HG02798 (cell line): ENCODE results near the gene FAM217A.
A peak's percentile ranks its signal among the peaks of the same experiment; 100 is the strongest.

Source experiments
- ATAC-seq: cut with Tn5 transposase; IDR thresholded peaks from one replicate; pipeline ENCODE4 v1.9.1; 2021; ENCODE audit warnings: mild to moderate bottlenecking; ENCODE audit not compliant: unreplicated experiment, poor library complexity

The FAM217A gene

DNA sequence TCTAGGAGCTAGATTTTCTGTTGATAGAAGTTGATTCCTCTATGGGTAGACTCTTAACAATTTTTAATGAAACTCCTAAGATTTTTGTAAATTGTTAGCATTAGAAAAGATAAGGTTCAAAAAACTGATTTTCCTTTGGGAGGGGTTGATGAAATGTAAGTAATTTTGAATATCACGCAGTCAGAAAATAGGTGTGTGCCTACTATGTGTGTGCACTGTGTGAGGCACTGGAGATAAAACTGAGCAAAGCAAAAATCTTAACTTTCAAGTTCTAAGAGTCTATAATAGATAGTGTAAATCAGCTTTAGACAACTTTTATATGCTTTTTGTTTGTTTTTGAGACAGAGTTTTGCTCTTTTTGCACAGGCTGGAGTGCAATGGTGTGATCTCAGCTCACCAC is 53.3 kb downstream of the FAM217A start:
- no peak for ATAC-seq

DNA sequence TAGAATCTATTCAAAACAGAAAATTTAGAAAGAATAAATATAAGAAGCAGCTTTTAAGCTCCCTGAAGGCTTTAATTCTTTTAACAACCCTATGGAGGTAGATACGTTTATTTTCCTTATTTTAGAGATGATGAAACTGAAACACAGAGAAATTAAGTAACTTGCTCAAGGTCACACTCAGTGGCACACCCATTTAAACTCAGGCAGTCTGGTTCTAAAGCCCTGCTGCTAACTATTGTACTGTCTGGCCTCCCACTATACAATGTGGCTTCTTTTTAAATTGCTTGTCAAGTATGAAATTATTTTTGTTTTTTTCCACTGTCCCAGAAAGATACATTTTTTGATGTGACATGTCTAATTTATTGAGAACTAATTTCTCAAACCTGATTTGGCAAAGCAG is 55.7 kb downstream of the FAM217A start:
- no peak for ATAC-seq

GRCh38 chr6:4021854-4022695 is 56.9 kb downstream of the FAM217A start:
- ATAC-seq, result peak; percentile 1

DNA sequence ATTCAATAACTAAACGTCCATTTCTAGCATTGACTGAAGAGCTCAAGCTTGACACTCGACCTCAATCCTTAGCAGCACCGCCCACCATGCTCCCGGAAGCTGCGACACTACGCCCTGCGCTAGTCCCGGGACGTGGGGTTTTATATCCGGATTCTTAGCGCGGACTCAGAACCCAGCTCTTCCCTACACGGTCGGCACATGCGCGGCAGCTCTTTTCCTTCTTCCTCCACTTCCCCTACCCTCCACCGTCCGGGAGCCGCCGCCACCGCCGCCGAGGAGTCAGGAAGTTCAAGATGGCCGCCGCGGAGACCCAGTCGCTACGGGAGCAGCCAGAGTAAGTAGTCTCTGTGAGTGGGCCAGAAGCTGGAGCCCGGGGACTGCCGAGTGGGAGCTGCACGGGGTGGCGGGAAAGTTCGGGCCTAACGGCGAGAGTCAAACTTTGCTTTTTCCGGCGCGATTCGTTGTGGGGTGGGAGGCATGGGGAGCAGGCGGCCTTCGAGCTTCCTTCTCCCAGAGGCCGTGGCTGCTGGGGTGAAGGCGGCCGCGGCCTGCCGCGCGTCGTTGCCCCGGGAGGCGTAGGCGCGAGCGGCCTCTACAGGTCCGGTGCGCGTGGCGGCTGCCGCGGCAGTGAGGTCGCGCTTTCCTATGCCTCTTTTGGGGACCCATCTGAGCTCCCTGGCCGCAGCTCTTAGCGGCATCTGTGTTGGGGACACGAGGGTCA is 57.6 kb downstream of the FAM217A start:
- peak; percentile 69 for ATAC-seq

DNA sequence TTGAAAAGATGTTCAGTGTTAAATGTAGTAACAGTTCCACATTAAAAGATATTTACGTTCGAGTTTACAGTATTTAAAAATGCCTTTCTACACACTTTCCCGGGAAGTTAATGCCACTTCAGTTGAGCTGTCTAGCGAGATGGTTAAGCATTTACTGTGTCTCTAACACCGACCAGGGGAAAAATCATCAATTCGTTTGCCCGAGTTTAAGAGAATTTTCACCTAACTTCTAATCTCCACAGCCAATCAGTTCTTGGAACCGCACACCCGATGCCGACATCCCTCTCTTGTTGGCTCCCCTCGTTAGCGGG is 58.2 kb downstream of the FAM217A start:
- ATAC-seq, result no peak

- ATAC-seq, result no peak
Observed at GRCh38 chr6:4018924-4019236, 60.1 kb downstream of the FAM217A start.
